Measurements from ENCODE around the gene ARHGEF7. TPM values are rescaled to one million over a fixed set of nuclear protein-coding genes. Genes with fewer than 3 reads are reported as not detected.

ARHGEF7 gene
- total RNA-seq, 2 donors from 2014 or later, result 46.7 to 50.7 TPM

DNA sequence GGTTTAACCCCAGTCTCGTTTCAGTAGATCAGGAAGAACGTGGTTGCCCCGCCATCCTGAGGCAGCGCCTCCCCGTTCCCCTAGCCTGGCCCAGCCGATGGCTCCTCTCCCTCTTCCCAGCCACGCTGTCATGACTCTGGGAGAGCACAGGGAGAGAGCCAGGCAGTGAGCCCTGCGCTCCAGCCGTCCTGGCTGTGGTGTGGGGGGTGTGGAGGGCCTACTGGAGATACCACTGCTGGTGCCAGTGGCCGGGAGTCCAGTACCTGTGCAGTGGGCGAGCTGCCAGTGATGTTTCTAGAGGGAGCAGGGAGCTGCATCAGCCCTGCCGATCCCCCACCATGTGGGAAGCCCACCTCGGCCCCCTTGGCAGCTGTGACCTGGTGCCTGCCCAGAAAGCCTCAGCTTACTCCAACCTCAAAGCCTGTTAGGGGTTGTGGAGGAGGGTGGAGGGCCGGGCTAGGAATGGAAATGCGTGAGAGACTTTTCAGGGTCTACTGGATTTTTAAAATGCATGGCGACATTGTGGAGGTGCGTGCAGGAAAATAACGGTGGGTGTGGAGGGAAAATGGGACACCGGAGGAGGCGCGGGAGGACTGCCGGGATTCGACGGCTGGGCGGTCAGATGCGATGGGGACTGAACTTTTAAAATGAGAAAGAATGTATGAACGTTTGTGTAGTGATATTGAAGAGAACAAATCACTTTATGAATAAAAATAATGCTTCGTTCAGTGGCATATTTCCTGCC, 210.2 kb downstream of the ARHGEF7 start:
- TF ChIP-seq, protein P1, sequence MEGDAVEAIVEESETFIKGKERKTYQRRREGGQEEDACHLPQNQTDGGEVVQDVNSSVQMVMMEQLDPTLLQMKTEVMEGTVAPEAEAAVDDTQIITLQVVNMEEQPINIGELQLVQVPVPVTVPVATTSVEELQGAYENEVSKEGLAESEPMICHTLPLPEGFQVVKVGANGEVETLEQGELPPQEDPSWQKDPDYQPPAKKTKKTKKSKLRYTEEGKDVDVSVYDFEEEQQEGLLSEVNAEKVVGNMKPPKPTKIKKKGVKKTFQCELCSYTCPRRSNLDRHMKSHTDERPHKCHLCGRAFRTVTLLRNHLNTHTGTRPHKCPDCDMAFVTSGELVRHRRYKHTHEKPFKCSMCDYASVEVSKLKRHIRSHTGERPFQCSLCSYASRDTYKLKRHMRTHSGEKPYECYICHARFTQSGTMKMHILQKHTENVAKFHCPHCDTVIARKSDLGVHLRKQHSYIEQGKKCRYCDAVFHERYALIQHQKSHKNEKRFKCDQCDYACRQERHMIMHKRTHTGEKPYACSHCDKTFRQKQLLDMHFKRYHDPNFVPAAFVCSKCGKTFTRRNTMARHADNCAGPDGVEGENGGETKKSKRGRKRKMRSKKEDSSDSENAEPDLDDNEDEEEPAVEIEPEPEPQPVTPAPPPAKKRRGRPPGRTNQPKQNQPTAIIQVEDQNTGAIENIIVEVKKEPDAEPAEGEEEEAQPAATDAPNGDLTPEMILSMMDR (IDR thresholded peaks at IDR 0.05), result no peak
- DNase-seq, result no peak
- Histone ChIP-seq H3K36me3 (no peaks in the 10 kb centered on the region), H3K4me1 (no peaks in the 10 kb centered on the region), H3K27me3 (no peaks in the 10 kb centered on the region), H3K9me3 (no peaks in the 10 kb centered on the region), H3K9ac (ENCODE audit: low read depth in 2 of 2, low read length in 2 of 2) (no peak overlapping the region), H3K4me3 (no peak overlapping the region), H3K27ac (no peak overlapping the region)
- intact Hi-C loops (cut with DNase I), result no loop called here

DNA sequence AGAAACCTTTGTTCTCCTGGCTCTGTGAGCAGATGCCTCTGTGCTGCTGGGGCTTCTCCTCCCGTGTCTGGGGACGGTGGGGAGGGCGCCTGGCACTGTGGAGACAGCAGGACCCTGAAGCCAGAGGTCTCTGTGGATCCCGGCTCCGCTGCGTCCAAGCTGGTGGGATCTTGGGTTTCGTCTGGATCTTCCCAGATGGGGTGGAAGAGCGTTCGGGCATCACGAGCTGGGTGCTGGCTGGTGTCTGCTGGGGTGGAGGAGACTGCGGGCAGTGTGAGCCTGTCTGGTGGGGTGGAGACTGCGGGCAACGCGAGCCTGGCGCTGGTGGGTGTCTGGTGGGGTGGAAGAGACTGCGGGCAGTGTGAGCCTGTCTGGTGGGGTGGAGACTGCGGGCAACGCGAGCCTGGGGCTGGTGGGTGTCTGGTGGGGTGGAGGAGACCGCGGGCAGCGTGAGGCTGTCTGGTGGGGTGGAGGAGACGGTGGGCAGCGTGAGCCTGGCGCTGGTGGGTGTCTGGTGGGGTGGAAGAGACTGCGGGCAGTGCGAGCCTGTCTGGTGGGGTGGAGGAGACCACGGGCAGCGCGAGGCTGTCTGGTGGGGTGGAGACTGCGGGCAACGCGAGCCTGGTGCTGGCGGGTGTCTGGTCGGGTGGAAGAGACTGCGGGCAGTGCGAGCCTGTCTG, 211.0 kb downstream of the ARHGEF7 start:
- Histone ChIP-seq H3K36me3 (no peaks in the 10 kb centered on the region), H3K4me3 (no peak overlapping the region), H3K27ac (no peak overlapping the region), H3K9me3 (no peaks in the 10 kb centered on the region), H3K27me3 (no peaks in the 10 kb centered on the region), H3K4me1 (no peaks in the 10 kb centered on the region), H3K9ac (ENCODE audit: low read depth in 2 of 2, low read length in 2 of 2) (no peak overlapping the region)
- no peak for DNase-seq
- intact Hi-C loops (cut with DNase I), result no loop called here
- TF ChIP-seq, protein P1 (IDR thresholded peaks at IDR 0.05), result no peak

DNA sequence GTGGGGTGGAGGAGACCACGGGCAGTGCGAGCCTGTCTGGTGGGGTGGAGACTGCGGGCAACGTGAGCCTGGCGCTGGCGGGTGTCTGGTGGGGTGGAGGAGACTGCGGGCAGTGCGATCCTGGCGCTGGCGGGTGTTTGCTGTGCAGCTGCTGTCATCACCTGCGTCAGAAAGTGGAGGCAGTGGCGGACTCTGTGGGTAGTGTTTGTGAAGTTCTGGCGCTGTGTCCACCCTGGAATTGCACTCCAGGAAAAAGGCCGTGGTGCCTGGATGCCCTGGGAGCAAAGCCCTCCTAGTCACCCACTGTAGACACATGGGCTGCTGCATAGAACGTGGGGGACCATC, 211.5 kb downstream of the ARHGEF7 start:
- H3K27ac ChIP-seq, result no peak overlapping the region
- no peak overlapping the region for H3K4me3 ChIP-seq
- H3K36me3 ChIP-seq, result no peaks in the 10 kb centered on the region
- DNase-seq, result no peak
- TF ChIP-seq, protein P1 (IDR thresholded peaks at IDR 0.05), result no peak
- no peaks in the 10 kb centered on the region for H3K4me1 ChIP-seq
- no peak overlapping the region for H3K9ac ChIP-seq (ENCODE audit: low read depth in 2 of 2, low read length in 2 of 2)
- intact Hi-C loops (cut with DNase I), result no loop called here
- no peaks in the 10 kb centered on the region for H3K9me3 ChIP-seq
- no peaks in the 10 kb centered on the region for H3K27me3 ChIP-seq

DNA sequence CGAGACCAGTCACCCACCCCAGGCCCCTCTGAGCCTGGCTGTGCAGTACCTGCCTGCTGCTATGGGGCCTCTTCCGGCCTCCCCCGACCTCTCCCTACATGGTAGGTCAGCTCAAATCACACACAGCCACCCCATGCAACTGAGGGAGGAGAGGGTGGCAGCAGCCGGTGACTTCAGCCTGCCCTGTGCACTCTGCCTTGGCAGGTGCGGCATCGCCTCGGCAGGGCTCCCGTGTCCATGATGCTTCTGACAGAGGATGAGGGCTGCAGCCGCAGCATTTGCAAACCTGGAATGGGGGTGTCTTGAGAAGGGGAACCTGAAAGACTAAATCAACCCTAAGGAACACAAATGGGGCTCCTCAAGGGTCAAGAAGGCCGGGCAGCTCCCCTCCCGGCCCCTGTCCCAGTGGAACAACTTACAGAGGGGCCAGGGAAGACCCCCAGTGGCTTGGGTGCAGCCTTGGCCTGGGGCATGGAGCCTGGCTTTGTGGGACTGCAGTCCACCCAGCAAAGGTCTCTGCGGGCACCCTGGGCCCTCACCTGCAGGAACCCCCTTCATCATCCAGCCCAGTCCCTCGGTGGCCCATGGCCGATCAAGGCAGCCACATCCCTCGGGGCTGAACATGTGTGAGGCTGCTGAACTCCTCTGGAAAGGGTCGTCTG, 212.0 kb downstream of the ARHGEF7 start:
- Histone ChIP-seq H3K4me1 (no peaks in the 10 kb centered on the region), H3K27ac (no peak overlapping the region), H3K9me3 (no peaks in the 10 kb centered on the region), H3K27me3 (no peaks in the 10 kb centered on the region), H3K4me3 (no peak overlapping the region), H3K9ac (ENCODE audit: low read depth in 2 of 2, low read length in 2 of 2) (no peak overlapping the region), H3K36me3 (no peaks in the 10 kb centered on the region)
- intact Hi-C loops (cut with DNase I), result no loop called here
- TF ChIP-seq, protein P1 (IDR thresholded peaks at IDR 0.05), result no peak
- DNase-seq, result no peak

DNA sequence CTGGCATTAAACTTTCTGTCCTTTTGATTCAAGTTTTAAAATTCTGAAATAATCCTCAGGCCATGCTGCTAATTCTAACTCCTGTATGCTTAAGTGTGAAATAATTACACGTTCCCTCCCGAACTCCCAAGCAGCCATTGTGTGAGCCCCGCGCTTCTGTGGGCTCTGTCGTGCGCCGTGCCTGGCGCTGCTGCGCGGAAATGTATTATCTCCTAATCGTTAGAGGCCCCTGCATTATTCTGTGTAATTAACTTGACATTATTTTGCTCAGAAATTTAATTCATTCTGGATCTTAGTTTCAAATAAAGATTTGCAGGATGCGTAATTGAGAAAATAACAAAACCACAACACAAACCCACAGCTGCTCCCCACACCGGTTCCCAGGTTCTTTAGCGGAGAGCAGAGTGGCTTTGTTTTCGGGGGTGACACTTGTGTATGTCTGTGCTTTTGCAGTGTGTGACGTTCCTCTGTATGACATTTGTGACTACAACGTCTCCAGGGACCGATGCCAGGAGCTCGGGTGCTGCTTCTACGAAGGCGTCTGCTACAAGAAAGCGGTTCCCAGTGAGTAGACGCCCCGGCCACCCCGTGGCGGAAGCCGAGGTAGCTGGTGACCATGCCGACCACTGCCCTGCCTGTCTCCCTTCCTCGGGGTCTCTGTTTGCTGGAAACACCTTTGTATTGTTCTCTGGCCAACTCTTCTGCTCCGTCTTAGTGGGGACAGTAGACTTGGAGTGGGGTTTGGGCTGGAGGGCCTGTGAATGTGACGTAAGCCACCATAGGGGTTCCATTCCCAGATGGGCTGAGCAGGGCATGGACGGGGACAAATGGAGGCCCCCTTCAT, 212.8 kb downstream of the ARHGEF7 start:
- no peaks in the 10 kb centered on the region for H3K4me1 ChIP-seq
- intact Hi-C loops (cut with DNase I), result no loop called here
- H3K27ac ChIP-seq, result no peak overlapping the region
- TF ChIP-seq, protein P1 (IDR thresholded peaks at IDR 0.05), result no peak
- no peaks in the 10 kb centered on the region for H3K36me3 ChIP-seq
- no peaks in the 10 kb centered on the region for H3K9me3 ChIP-seq
- no peak overlapping the region for H3K4me3 ChIP-seq
- no peak for DNase-seq
- no peaks in the 10 kb centered on the region for H3K27me3 ChIP-seq
- H3K9ac ChIP-seq (ENCODE audit: low read depth in 2 of 2, low read length in 2 of 2), result no peak overlapping the region
